NCI-H2227 treated with DMSO at 0.1 percent for 48 hours (cell line): Measurements from ENCODE around the gene SWT1.
A peak's percentile ranks its signal among the peaks of the same experiment; 100 is the strongest.
"Not testable (repeated sequence)": the region's sequence is repeated elsewhere in the genome, so short reads cannot be mapped to it uniquely, and the experiment has no call there.

Experiments used
- DNase-seq: peaks from one replicate; lab custom pipeline; 2025; lab: John Stamatoyannopoulos, UW

Gene SWT1

DNA sequence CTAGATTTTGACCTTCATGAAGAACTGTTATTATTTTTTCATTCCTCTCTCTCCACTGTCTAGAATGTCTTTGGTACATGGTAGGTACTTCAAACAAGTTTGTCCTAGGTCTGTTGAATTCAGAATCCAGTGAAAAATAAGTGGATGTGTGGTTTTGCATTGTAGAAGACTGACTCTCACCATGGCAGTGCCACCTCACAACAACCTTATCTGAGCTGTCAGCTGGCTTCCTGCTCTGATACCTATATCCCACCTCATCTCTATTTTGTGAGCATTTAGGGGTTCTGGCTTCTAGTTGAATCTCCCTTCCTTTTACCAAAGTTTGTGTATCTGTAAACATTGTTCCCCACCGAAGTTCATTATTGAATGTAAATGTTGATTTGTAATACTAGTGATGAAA lies 9.1 kb downstream of the SWT1 start:
- no peak for DNase-seq

GRCh38 chr1:185170291-185170848 lies 13.4 kb downstream of the SWT1 start:
- peak; percentile 65 for DNase-seq

DNA sequence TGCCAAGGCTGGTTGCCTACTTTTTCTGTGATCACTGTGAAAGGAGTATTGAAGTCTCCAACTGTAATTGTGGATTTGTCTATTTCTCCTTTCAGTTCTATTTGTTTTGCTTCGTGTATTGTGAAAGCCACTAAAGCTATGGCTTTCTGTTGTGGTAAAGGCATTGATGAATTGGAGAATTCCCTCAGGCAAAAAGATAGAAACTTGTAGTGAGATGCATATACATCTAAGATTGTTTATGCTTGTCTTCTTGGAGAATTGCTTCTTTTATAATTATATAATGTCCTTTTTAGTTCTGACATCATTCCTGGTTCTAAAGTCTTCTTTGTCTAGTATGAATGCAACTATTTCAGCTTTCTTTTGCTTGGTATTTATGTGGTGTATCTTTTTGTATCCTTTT lies 36.8 kb downstream of the SWT1 start:
- no peak for DNase-seq

DNA sequence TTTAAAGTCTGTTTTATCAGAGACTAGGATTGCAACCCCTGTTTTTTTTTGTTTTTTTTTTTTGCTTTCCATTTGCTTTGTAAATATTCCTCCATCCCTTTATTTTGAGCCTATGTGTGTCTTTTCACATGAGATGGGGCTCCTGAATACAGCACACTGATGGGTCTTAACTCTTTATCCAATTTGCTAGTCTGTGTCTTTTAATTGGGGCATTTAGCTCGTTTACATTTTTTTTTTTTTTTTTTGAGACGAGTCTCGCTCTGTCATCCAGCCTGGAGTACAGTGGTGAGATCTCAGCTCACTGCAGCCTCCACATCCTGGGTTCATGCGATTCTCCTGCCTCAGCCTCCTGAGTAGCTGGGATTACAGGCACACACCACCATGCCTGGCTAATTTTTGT lies 41.7 kb downstream of the SWT1 start:
- DNase-seq: not testable (repeated sequence)

DNA sequence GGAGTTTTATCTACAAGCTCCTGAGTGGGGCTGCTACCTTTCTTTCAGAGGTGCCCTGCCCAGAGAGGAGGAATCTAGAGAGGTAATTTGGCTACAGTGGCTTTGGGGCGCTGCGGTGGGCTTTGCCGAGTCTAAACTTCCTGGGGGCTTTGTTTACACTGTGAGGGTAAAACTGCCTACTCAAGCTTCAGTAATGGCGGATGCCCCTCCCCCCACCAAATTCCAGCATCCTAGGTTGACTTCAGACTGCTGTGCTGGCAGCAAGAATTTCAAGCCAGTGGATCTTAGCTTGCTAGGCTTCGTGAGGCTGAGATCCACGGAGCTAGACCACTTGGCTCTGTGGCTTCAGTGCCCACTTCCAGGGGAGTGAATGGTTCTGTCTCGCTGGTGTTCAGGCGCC lies 43.9 kb downstream of the SWT1 start:
- DNase-seq: no peak

GRCh38 chr1:185207170-185207569 lies 50.2 kb downstream of the SWT1 start:
- no peak for DNase-seq

- DNase-seq: no peak
Observed at GRCh38 chr1:185207980-185208602, 51.1 kb downstream of the SWT1 start.

GRCh38 chr1:185208626-185209180 lies 51.7 kb downstream of the SWT1 start:
- DNase-seq: no peak

DNA sequence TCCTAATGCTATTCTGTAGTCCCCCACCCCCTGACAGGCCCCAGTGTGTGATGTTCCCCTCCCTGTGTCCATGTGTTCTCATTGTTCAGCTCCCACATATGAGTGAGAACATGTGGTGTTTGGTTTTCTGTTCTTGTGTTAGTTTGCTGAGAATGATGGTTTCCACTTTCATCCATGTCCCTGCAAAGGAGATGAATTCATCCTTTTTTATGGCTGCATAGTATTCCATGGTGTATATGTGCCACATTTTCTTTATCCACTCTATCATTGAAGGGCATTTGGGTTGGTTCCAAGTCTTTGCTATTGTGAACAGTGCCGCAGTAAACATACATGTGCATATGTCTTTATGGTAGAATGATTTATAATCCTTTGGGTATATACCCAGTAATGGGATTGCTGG lies 52.4 kb downstream of the SWT1 start:
- DNase-seq: not testable (repeated sequence)

DNA sequence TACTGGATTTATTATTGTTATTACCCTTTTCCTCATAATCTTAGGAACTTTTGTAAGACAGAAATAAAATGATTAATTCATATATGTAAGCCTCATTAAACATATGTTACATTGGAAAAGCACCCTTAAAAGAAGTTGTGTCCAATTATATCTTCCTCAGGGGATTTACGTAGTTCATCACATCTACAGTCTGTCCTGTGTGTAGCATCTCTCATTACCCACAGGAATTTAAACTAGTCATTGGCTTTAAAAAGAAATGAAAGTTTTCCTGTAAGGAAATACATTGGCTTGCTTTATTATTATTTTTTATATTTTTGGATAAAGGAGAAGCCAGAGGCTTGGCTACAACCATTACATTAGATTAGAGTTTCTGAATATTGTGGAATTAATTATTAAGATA lies 56.1 kb downstream of the SWT1 start:
- no peak for DNase-seq

- DNase-seq: no peak
Observed at GRCh38 chr1:185215911-185216310, 58.9 kb downstream of the SWT1 start.

- DNase-seq: no peak
Observed at GRCh38 chr1:185224132-185224531, 67.2 kb downstream of the SWT1 start.

- no peak for DNase-seq
Observed at GRCh38 chr1:185227161-185227560, 70.2 kb downstream of the SWT1 start.

- DNase-seq: no peak
Observed at GRCh38 chr1:185228979-185229378, 72.0 kb downstream of the SWT1 start.

GRCh38 chr1:185229981-185230380 lies 73.0 kb downstream of the SWT1 start:
- no peak for DNase-seq

- DNase-seq: no peak
Observed at GRCh38 chr1:185232874-185233273, 75.9 kb downstream of the SWT1 start.

GRCh38 chr1:185234183-185234582 lies 77.2 kb downstream of the SWT1 start:
- DNase-seq: not testable (repeated sequence)

DNA sequence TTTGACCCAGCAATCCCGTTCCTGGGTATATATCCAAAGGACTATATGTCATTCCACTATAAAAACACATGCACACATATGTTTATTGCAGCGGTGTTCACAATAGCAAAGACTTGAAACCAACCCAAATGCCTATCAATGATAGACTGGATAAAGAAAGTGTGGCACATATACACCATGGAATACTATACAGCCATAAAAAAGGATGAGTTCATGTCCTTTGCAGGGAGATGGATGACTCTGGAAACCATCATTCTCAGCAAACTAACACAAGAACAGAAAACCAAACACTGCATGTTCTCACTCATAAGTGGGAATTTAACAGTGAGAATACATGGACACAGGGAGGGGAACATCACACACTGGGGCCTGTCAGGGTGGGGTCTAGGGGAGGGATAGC lies 80.2 kb downstream of the SWT1 start:
- not testable (repeated sequence) for DNase-seq

GRCh38 chr1:185237661-185238060 lies 80.7 kb downstream of the SWT1 start:
- no peak for DNase-seq

GRCh38 chr1:185238447-185238846 lies 81.5 kb downstream of the SWT1 start:
- DNase-seq: no peak

DNA sequence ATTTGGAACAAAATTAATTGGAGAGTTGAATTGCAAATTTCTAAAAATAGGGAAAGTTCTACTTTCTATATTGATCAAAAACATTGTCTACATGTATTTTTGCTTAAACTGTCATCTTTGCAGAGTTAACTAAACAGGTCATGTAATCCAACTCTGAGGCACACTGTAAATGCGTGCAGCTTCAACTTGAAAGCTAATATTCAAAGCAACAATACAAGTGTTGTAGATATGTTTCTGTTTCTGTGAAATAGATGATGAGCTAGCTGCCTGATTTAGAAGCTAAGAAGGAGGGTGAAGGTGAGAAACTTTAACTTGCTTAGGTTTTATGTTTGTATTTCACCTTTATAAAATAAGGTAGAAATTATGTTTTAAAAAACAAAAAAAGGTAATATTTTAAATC lies 82.9 kb downstream of the SWT1 start:
- DNase-seq: no peak

- no peak for DNase-seq
Observed at GRCh38 chr1:185241127-185241526, 84.2 kb downstream of the SWT1 start.

DNA sequence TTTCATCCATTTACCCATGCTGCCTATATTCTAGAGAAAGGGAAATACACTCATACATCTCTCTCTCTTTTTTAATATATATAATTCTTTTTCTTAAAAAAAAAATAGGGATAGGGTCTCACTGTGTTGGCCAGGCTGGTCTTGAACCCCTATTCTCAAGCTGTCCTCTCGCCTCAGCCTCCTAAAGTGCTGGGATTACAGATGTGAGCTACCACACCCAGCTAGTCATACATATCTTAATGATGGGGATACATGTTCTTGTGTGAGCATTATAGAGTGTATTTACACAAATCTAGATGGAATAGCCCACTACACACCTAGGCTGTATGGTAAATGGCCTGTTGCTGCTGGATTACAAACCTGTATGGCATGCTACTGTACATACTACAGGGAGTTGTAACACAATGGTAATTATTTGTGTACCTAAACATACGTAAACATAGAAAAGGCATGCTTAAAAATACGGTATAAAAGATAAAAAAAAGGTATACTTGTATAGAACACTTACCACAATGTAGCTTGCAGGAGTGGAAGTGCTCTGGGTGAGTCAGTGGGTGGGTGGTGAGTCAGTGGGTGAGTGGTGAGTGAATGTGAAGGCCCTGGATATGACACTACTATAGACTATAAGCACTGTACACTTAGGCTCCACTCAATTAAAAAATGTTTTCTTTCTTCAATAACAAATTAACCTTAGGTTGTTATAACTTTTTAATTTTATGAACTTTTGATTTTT lies 87.2 kb downstream of the SWT1 start:
- no peak for DNase-seq
